Muscle layer of colon (tissue), 2 donors: ENCODE measurements around the gene UNC5CL.
A peak's percentile ranks its signal among the peaks of the same experiment; 100 is the strongest.

Experiments
- H3K27ac ChIP-seq: one replicate; pipeline ENCODE4 v1.7.0; 2013; ENCODE audit warnings: low read depth, mild to moderate bottlenecking, low read length, moderate library complexity
- H3K27me3 ChIP-seq, 2 donors: one replicate each; pipeline ENCODE4 v1.7.0; 2013; ENCODE audit warnings: low read length in 2 of 2, mild to moderate bottlenecking in 2 of 2; ENCODE audit not compliant: insufficient read depth in 2 of 2, control insufficient read depth in 1 of 2
- H3K36me3 ChIP-seq: one replicate; pipeline ENCODE4 v1.7.0; 2013; ENCODE audit warnings: mild to moderate bottlenecking, low read length; ENCODE audit not compliant: insufficient read depth
- H3K4me1 ChIP-seq: one replicate; pipeline ENCODE4 v1.7.0; 2013; ENCODE audit warnings: mild to moderate bottlenecking, low read length; ENCODE audit not compliant: insufficient read depth
- H3K4me3 ChIP-seq, 2 donors: one replicate each; pipeline ENCODE4 v1.7.0; 2013; ENCODE audit warnings: low read length in 2 of 2, low read depth in 1 of 2, mild to moderate bottlenecking in 1 of 2, moderate library complexity in 1 of 2
- H3K9ac ChIP-seq: one replicate; pipeline ENCODE4 v1.7.0; 2013; ENCODE audit warnings: low read length
- H3K9me3 ChIP-seq: one replicate; pipeline ENCODE4 v1.7.0; 2013; ENCODE audit warnings: mild to moderate bottlenecking, low read length
- donor health status: abdominal sarcoma.
- donor health status: Adenocarcinoma of cecum.

Gene UNC5CL

DNA sequence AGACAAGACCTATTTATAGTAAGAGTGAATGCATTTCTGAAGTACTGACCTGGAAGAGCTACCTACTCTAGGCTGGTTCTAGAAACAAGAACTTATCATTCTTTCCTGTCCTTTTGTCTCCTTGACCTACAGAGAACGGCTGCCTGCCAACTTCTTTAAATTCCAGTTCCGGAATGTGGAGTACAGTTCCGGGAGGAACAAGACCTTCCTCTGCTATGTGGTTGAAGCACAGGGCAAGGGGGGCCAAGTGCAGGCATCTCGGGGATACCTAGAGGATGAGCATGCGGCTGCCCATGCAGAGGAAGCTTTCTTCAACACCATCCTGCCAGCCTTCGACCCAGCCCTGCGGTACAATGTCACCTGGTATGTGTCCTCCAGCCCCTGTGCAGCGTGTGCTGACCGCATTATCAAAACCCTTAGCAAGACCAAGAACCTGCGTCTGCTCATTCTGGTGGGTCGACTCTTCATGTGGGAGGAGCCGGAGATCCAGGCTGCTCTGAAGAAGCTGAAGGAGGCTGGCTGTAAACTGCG is 22.2 kb upstream of the UNC5CL start:
- Histone ChIP-seq H3K27ac (no peak overlapping the region), H3K36me3 (no peaks in the 10 kb centered on the region), H3K9me3 (no peaks in the 10 kb centered on the region), H3K4me1 (peaks cover 24% of the 10 kb centered on the region), H3K4me3 (no peak overlapping the region), H3K27me3 (no peaks in the 10 kb centered on the region), H3K9ac (no peak overlapping the region)

DNA sequence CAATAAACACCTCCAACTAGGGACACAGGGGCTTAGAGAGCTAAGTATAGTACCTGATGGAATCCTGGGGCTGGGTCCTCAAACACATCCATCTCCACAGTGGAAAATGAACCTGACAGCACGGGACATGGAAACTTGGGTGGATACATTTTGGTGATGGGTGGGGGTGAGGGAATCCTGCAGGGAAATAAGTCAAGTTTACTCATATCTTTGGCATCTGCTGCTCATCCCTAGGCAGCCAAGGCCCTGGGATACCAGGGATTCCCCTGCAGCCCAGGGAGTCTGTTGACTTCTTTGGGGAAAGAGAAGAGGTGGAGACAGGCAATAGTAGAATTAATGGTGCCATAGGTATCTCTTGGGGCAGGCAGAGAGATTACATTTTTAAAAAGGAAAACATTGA is 20.5 kb upstream of the UNC5CL start:
- Histone ChIP-seq H3K36me3 (no peaks in the 10 kb centered on the region), H3K9me3 (no peaks in the 10 kb centered on the region), H3K27me3 (no peaks in the 10 kb centered on the region), H3K4me3 (no peak overlapping the region), H3K27ac (no peak overlapping the region), H3K9ac (no peak overlapping the region), H3K4me1 (peaks cover 40% of the 10 kb centered on the region)

DNA sequence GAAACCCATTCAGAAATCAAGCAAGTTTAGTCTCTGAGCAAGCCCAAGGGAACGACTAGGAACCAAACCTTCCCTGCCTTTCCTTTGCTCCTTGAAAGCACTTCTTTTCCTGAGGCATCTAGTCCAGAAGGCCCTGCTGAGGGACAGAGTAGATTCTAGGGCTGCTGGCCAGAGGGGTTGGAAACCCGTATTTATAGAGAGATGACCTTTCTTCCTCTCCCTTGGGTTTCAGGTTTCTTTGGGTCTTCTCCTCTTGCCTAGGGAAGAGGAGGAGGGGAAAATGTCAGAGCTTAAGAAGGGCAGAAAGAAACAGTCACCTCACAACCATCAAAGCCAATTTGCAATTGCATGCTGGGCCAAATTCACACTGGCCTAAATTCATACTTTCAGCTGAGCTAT is 19.8 kb upstream of the UNC5CL start:
- H3K27ac ChIP-seq = peak overlapping the region; percentile 0
- H3K4me1 ChIP-seq = peaks cover 40% of the 10 kb centered on the region
- H3K9me3 ChIP-seq = no peaks in the 10 kb centered on the region
- no peak overlapping the region for H3K4me3 ChIP-seq
- H3K27me3 ChIP-seq = no peaks in the 10 kb centered on the region
- H3K9ac ChIP-seq = no peak overlapping the region
- H3K36me3 ChIP-seq = no peaks in the 10 kb centered on the region

DNA sequence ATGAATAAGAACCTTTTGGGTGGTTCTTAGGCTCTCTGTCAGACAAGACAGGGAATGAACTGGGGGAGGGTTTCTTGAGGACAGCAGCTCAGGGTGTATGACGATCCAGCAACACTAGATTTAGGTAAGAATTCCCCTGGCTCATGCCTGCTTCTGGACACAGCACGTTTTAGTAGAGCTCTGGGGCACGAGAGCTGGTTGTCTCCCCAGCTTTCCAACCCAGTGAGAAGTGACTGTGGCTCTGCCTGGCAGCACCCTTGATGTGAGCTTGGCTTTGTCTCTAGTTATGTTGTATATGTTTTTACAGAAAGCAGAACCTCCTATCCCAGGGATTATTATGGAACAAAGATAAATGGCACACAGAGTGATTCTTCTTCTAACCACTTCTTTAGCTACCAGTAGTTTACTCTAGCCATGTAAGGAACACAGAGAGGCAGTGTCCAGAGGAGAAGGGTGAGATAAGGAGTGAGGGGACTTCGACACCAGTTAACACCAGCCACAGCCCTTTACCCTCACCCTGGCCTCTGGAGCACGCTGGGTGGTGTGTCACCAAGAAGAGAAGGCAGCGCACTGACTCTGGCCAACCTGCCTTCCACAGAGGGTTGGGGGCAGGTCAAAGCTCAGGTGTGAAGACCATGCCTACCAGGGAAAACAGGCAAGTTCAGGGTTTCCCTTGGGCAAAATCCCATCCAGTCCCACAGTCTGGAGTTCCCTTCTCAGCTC is 17.9 kb upstream of the UNC5CL start:
- peaks cover 56% of the 10 kb centered on the region for H3K4me1 ChIP-seq
- no peaks in the 10 kb centered on the region for H3K27me3 ChIP-seq
- H3K36me3 ChIP-seq = no peaks in the 10 kb centered on the region
- peak overlapping the region; percentile 67 for H3K27ac ChIP-seq
- H3K9me3 ChIP-seq = no peaks in the 10 kb centered on the region
- H3K4me3 ChIP-seq = no peak overlapping the region
- H3K9ac ChIP-seq = no peak overlapping the region

DNA sequence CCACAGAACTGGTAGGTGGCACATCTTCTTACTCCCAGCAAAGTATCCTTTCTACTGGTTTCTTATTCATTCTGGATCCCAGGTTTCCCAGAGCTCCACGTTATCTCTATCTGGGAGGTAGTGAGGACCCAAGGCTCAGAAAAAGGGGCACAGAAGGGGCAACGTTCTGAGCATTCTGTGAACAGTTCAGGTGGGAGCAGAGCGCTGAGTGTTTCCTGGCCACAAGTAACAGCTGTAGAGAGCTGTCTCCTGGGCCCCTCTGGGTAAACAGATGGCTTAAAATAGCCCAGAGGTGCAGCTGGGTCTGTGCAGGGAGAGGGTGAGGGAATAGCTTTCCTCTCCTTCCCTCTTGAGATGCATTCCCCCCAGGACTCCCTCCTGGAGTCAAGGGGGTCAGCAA is 16.1 kb upstream of the UNC5CL start:
- Histone ChIP-seq H3K4me3 (no peak overlapping the region), H3K36me3 (no peaks in the 10 kb centered on the region), H3K27me3 (no peaks in the 10 kb centered on the region), H3K9ac (no peak overlapping the region), H3K9me3 (no peaks in the 10 kb centered on the region), H3K4me1 (peaks cover 56% of the 10 kb centered on the region), H3K27ac (peak overlapping the region; percentile 27)

DNA sequence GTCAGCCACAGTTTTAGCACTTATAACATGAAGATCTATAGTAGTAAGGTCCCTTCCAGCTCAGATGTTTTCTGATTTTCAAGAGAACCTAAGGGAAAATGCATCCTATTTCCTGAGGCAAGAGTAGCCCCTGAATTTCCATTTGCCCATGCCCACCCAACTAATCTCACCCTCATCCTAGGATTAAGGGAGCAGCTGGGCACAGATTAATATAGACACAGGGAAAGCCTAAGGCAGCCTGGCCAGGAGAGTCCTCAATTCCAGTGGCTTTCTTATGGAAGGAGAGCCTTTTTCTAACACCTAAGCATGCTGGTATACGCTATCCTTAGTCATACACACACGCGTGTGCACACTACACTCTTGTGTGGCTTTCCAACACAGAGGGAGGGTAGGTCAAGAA is 15.5 kb upstream of the UNC5CL start:
- no peaks in the 10 kb centered on the region for H3K9me3 ChIP-seq
- H3K36me3 ChIP-seq = no peaks in the 10 kb centered on the region
- H3K4me1 ChIP-seq = peaks cover 57% of the 10 kb centered on the region
- H3K4me3 ChIP-seq = no peak overlapping the region
- H3K27ac ChIP-seq = peak overlapping the region; percentile 27
- no peaks in the 10 kb centered on the region for H3K27me3 ChIP-seq
- H3K9ac ChIP-seq = no peak overlapping the region

DNA sequence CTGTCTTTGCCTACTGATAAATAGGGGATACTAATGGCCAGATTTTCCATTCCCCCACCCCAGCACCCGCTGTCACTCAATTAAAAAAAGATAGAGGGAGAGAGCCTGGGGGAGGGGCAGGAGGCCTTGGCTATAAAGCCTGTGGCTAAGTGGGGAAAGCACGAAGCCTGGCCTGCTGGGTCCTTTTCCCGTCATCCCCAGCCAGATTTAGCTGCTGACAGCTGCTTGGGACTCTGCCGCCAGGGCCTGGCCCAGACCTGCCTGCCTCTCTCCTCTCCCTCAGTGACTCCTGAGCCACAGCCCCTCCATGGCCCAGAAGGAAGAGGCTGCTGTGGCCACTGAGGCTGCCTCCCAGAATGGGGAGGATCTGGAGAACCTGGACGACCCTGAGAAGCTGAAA is 14.0 kb upstream of the UNC5CL start, which contains the start of gene APOBEC2:
APOBEC2 (plus strand) TSS at position 162 of the 400 bp plus-strand sequence; CDS start at position 308, 146 bp downstream.
- H3K27ac ChIP-seq = peak within 1 kb of the TSS; percentile 38
- H3K27me3 ChIP-seq = no peaks in the 10 kb centered on the region
- H3K36me3 ChIP-seq = no peaks in the 10 kb centered on the region
- no peak within 1 kb of the TSS for H3K9ac ChIP-seq
- H3K9me3 ChIP-seq = no peaks in the 10 kb centered on the region
- peaks cover 48% of the 10 kb centered on the region for H3K4me1 ChIP-seq
- no peak within 1 kb of the TSS for H3K4me3 ChIP-seq

DNA sequence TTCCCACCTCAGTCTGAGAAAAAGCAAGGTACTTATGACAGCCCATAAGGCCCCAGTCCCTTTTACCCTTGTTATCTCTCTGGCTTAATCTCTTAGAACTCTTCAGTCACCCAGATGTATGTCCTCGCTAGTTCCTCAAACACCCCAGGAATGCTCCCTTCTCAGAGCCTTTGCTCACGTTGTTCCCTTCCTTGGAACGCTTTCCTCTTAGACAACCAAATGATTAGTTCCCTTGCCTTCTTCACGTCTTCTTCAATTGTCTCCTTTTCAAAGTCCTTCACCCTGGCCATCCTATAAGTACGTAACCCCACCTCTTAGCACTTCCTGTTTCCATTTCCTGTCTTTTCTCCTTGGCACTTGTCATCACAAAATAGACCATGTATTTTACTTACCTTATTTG is 12.9 kb upstream of the UNC5CL start:
- Histone ChIP-seq H3K9ac (no peak overlapping the region), H3K27me3 (no peaks in the 10 kb centered on the region), H3K4me1 (peaks cover 43% of the 10 kb centered on the region), H3K36me3 (no peaks in the 10 kb centered on the region), H3K27ac (no peak overlapping the region), H3K4me3 (no peak overlapping the region), H3K9me3 (no peaks in the 10 kb centered on the region)

DNA sequence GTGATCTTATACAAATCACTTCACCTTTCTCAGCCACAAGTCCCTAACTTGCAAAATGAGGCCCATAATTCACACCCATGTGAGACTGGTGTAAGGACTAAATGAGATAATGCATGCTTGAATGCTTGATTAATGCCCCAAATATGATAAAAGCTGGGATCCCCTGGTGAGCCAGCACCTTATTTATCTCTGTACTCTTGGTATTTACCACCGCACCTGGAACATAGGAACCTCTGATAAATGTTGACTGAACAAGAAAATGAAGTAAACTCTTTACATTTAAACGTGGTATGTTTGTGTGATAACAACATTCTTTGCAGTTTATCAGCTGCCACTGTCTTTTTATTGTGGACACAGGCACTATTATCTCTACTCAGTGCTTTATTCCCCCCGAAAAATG is 11.5 kb upstream of the UNC5CL start:
- Histone ChIP-seq H3K9ac (no peak overlapping the region), H3K27ac (no peak overlapping the region), H3K36me3 (no peaks in the 10 kb centered on the region), H3K27me3 (no peaks in the 10 kb centered on the region), H3K9me3 (no peaks in the 10 kb centered on the region), H3K4me3 (no peak overlapping the region), H3K4me1 (peaks cover 30% of the 10 kb centered on the region)

DNA sequence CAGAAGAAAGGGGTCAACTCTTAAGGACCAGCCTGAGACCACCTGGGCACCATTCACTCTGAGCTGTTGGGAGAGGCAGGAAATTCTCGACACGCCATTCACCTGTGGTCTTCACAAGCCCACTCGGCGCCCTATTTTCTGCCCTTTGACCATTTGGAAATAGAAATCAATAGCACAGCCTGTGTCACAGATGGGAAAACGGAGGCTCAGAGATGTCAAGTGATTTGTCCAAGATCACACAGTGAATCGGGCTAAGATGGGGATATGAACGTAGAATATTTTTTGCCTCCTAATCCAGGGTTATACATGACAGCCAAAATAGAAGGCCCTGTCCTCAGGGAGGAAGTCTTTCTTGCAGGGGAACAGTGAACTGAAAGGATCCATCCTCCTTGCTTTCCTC is 10.9 kb upstream of the UNC5CL start:
- Histone ChIP-seq H3K4me1 (peaks cover 24% of the 10 kb centered on the region), H3K9ac (no peak overlapping the region), H3K27me3 (no peaks in the 10 kb centered on the region), H3K9me3 (no peaks in the 10 kb centered on the region), H3K27ac (no peak overlapping the region), H3K4me3 (no peak overlapping the region), H3K36me3 (no peaks in the 10 kb centered on the region)

DNA sequence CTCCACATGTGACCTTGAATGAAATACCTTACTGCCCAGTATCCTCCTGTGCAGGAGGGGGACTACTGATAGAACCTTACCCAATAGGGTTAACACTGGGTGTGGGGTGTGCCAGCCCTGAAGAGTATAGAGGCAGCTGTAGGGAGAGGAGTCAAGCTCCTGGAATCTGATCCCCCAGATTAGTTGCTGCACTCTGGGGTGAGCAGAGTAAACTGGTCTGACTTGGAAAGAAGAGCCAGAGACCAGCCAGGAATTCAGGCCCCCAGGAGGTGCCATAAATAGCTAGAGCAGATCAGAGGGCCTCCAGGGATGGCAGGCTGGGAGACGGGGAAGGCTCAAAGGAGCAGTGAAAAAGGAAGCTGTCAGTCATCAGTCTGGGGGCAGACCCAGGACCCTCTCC is 10.5 kb upstream of the UNC5CL start:
- no peak overlapping the region for H3K4me3 ChIP-seq
- H3K27ac ChIP-seq = no peak overlapping the region
- H3K4me1 ChIP-seq = peaks cover 21% of the 10 kb centered on the region
- H3K36me3 ChIP-seq = no peaks in the 10 kb centered on the region
- H3K9ac ChIP-seq = no peak overlapping the region
- no peaks in the 10 kb centered on the region for H3K27me3 ChIP-seq
- H3K9me3 ChIP-seq = no peaks in the 10 kb centered on the region
